NCI-H2171 treated with DMSO at 0.1 percent for 48 hours (cell line): ENCODE measurements around the gene TXNRD1.
"Not testable (repeated sequence)": the region's sequence is repeated elsewhere in the genome, so short reads cannot be mapped to it uniquely, and the experiment has no call there.

ENCODE experiments used
- DNase-seq: peaks from one replicate; lab custom pipeline; 2025; lab: John Stamatoyannopoulos, UW

TXNRD1 gene

DNA sequence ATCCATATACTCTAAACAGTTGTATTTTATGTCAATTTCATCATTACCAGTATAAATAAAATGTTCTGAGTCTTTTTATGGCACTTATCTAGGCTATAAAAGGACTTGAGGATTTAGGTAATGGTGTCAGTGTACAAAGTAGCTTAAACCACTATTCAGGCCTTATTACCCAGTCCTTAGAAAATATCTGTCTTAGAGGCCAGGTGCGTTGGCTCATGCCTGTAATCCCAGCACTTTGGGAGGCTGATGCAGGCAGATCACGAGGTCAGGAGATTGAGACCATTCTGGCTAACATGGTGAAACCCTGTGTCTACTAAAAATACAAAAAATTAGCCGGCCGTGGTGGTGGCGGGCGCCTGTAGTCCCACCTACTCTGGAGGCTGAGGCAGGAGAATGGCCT, 112.7 kb downstream of the TXNRD1 start:
- not testable (repeated sequence) for DNase-seq

DNA sequence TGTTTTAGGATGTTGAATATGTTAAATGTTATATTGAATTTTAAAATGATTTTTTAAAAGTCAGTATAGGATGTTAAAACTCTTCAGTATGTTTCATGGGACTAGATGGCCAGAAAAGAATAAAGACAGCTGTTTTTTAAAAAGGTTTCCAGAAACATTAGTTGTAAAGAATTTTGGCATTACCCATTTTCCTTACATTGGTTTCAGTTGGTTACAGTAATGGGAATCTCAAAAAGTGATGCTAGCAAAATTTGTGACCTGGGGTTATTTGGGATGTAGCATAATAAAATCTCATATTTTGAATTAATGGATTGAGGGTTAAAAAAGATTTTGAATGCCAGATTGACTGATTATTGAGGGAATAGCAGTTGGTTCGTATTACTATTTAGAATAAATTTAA, 113.2 kb downstream of the TXNRD1 start:
- no peak for DNase-seq

DNA sequence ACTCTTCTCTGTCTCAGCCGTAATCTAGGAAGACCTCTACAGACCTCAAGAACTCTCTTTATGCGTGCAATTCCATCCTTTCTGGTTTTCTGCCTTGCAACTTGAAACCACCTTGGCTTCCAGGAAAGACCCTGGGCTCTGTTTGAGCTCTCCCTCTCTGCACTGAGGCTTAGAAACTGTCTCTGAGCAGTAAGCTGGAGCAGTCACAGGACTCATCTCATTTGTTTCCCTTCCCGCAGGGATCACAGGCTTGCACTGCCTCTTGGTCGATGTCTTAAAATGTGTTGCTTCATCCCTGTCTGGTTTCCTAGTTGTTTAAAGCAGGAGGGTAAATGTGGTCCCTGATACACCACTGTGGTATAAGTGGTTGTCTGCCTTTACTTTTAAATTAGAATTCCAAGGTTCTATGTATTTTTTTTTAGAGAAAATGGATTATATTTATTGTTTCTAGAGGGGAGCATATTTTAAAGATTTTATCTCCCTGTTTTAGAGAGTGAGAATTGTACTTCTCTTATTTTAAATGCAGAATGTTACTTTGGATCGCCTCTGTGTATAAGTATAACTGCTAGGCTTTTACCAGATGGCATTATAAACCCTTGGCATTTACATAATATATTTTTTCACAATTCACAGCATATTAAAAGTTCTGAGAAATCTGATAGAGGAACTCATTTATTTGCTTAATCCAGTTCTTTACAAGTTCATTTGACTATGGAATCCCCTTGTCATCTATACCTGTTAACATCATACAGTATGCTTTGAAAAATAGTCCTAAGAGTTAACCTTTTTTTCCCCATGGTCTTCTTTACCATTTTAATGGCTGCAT, 114.3 kb downstream of the TXNRD1 start:
- DNase-seq = no peak

DNA sequence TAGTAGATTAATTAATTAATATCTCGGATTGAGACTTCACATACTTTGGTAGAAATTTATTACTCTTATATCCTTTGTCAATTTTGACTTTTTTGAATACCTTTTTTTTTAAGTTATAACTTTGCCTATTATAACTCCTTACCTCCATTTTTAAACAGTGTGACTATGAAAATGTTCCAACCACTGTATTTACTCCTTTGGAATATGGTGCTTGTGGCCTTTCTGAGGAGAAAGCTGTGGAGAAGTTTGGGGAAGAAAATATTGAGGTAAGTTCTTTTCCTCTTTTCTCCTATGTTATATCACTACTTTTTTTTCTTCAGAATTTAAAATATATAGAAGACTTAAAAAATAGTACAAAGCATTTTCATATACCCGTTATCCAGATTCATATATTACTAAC, 115.8 kb downstream of the TXNRD1 start:
- no peak for DNase-seq

DNA sequence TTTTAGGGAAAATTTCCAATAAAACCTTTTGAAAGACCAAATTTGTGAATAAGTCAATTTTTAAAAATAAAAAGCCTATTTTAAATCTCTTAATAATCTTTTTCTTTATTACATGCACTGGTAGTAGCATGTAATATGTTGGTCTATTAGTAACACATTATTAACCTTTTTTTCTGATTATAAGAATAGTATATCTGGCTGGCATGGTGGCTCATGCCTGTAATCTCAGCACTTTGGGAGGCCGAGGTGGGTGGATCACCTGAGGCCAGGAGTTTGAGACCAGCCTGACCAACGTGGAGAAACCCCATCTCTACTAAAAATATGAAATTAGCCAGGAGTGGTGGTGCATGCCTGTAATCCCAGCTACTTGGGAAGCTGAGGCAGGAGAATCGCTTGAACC, 116.7 kb downstream of the TXNRD1 start:
- not testable (repeated sequence) for DNase-seq

DNA sequence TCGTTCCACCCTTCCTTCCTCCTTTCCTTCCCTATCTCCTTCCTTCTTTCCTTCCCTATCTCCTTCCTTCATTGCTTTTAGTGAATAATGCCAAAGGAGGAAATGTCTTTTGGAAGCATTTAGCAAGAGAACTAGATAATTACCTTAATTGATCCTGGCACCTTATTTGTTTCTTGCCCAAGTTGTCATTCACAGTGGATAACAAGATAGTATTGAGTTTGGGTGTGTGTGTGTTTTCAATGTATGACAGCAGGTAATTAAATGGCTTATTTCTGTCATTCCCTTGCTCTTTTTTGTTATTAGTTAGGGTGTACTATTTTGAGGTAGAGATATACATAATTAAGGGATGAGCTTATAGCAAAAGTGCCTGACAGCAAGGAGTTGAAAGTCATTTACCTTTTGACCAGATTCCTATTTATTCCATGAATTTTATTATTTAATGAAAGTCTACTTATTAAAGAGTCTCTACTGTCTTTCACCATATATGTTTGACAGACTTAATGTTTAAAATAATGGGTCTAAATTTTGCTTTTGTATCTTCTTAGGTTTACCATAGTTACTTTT, 118.2 kb downstream of the TXNRD1 start:
- DNase-seq = no peak

DNA sequence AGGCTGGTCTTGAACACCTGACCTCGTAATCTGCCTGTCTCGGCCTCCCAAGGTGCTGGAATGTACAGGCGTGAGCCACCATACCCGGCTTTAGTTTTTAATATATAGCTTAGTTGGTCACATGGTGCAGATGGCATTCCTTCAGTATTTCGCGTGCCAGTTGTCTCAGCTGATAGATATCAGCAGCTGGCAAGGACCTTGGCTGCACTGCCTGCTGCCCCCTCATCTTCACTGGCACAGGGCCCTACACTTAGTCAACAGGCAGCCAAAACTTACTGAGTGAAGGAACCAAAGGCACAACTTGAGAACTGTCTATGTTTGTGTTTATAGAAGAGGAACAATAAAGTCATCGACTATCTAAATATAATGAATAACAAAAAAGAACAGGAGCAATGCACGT, 119.0 kb downstream of the TXNRD1 start:
- DNase-seq = no peak

DNA sequence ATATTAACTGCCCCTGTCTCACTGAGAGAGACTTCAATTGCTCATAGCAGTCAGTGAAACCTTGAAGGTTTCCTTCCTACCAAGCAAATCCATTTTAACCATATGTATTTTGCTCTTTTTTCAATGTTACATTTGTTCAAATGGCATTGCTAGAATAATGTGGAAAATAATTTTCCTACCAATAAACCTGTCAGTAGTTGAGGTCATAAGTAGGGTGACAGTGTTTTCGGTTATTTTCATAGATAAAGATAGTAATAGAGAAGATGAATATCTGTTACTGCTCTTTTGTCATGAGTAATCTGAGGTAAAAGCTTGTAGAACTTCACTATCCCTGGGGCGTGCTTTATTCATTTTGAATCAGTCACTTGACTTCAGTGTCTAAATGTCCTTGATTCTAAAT, 120.5 kb downstream of the TXNRD1 start:
- no peak for DNase-seq

DNA sequence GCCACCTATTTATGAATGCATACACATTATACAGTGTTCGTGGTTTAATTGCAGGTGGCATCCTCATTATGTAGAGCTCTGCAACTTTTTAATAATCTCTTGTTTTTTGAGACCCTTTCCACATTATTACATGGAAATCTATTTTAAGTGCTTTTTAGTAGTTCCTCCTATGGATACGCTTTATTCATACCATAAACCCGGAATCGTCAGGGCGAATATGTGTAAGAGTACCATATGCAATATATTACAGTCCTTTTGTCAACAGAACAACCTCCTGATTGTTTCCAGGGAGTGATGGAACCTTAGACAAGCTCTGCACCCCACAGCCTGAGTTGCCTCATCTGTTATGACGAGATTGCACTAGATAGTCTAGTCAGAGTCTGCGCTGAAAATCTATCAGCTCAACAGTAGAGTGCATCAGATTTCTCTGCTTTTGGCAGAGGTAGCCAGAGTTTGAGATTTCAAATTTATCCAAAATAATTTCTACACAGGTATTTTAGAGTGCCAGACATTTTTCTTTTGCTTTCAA, 121.5 kb downstream of the TXNRD1 start:
- no peak for DNase-seq

DNA sequence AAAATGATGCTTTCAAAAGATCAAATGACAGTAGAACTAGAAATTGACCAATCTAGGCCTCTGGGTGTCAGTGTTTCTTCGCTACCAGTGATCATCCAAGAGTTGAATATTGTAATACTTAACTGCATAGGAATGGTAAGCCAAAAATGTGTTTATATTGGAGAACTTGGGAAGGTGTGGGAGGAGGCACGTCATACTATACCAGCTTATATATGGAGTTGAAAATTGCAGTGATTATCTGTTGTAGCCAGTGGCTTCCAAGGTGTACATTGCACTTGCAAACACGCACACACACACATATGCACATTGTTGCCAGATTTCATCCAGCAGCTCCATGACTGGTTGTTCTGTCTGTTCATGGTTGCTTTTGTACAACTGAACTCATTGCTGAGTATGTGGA, 124.1 kb downstream of the TXNRD1 start:
- peak; percentile 14 for DNase-seq

DNA sequence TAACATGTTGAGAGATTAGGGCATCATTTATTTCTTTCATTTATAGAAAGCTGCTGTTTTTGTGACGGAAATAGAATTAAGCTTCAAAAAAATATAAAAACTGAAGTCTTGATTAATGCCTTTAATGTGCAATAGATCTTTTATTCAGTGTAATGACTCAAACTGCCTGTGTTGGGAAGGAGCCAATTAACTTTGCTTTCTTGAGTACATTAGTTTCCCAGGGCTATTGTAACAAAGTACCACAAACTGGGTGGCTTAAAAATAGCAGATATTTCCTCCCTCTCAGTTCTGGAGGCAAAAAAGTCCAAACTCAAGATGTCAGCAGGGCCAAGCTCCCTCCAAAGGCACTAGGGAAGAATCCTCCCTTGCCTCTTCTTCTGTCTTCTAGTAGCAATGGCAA, 124.6 kb downstream of the TXNRD1 start:
- DNase-seq = no peak

DNA sequence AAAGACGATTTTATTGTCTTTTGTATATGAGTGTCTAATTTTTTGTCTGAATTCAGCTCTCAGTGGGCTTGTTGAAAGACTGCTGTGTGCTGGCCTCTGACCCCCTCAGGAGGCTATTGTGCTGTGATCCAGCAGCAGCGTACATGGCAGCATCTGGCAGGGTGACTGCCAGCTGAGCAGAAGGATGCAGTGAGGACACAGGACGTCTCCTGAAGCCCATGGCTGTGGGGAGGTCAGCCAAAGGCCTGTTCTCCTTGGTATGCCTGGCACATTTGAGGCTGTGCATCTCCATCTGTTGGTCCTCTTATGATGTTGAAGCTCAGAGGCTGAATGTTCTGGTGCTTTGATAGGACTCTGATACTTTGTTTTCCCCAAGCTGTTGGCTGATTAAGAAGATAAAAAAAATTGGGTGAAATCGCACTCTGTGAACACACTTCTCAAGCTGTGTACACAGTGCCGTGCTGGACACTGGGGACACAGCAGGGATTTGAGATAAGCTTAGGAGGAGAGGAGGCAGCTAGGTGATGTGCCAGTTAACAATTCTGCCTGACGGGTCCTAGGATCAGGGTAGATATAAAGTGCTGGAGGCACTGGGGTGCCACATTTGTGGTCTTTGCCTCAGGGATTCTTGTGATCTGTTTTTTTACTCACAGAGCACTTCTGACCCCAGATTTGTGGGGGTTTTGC, 125.5 kb downstream of the TXNRD1 start:
- DNase-seq = no peak

DNA sequence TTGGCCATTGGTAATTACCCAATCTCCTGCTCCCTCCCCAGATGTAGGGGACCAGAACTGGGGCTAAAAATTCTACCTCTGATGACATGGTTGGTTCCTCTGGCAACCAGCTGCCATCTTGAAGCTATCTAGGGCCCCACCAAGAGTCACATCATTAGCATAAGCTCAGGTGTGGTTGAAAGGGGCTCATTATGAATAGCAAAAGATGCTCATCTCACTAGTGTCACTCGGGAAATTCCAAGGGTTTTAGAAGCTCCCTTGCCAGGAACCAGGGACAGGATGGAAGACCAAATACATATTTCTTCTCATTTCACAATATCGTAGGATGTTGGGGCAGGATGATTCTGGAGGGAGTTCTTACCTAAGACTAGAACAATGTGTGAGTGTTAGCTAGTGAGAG, 126.6 kb downstream of the TXNRD1 start:
- no peak for DNase-seq

DNA sequence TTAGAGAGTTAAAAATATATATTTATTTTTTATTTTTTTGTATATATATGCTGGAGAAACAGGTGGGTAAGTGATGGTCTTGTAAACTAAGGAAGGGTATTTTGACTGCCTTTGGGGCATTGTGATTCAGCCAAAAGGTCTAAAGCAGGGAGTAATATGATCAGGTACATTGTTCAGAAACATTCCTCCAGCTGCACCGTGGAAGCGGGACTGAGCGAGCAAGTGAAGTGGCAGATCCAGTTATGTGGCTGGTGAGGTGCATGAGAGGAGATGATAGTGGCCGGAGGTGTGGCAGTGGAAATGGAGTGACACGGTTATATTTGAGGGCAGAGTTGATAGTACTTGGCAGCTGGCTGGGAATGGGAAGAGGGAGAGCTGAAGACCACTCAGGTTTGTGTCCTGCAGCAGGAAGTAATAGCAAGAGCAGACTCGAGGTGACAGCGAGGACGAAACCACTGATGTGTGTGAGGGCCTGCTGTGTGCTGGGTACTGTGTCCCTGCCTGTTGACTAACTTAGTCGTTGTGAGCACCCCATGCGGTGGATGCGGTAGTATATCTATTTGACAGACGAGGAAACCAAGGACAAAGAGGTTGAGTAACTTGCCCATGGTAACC, 127.2 kb downstream of the TXNRD1 start:
- DNase-seq = no peak

DNA sequence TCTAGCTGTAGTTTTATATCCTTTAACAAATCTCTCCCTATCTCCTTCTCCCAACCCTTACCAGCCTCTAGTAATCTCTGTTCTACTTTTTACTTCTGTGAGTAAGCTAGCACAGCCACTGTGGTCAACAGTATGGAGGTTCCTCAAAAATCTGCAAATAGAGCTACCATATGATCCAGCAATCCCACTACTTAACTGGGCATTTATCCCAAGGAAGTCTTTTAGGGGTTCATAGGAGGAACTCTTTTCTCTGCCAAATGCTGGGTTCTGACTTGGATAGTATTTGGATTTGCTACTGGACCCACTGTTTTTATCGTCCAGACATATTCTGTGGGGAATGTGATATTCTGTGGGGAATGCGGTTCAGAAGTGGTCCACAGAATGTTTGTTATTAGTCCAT, 129.1 kb downstream of the TXNRD1 start:
- DNase-seq = no peak

DNA sequence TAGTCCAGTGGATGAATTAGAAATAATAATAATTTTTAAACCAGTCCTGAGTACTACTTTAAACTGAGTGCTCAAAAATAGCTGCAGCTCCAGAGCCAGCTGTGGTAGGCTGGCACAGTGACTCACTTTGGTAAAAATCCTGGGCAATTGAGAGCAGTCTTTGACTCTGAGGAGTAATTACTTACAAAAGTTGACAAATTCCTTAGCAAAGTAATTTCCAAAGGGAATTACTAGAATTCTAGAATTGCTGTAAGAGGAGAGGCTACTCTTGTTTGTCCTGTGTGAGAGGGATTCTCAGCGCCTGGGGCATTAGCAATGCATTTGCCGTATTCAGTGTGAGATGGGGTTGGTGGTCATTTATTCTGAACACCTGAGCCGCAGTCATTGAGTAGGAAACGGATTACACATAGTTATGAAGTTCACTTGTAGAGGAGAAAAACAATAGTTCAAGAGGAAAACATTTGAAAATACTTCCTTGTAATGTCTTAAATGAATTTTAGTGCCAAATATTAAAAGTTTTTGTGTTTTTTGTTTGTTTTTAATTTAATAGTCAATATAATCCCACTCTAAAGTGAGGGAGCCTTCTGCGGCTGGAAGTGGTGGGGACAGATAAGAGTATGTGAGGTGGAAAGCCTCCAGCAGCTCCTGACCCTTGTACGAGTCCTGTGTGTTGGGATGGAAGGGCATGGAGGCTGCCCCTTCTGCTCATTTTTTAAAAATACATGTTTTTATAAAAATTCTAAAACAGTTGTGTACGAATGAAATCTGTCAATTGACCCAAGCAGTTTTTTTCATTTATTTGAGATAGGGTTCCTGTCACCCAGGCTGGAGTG, 129.9 kb downstream of the TXNRD1 start:
- DNase-seq = no peak

DNA sequence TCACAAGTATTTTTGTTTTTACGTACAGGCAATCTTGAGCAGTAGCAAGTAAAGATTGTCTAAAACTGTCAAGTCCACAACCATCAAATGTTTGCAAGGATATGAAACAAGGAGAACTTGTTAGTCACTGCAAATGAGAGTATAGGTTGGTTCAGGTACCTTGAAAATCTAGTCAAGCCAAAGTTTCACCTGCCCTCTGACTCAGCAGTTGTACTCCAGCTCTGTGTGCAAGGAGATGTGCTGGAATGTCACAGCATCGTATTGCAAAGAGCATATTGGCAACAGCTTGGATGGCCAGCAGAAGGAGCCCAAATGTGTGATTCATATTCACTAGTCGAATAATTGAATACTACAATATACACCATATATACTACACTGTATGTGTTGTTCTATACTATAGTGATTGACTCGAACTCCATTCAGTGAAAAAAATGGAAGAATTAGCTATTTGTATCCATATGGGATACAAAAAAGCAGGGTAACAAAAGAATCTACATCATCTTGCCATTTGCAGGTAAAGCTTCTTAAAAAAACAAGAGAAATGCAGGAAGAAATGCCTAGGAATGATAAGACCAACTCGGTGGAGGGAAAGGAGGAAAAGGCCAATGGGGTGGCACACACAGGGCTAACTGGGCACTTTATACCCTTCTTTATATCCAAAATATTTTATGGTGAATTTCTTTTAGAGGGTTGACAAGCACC, 131.9 kb downstream of the TXNRD1 start:
- no peak for DNase-seq

DNA sequence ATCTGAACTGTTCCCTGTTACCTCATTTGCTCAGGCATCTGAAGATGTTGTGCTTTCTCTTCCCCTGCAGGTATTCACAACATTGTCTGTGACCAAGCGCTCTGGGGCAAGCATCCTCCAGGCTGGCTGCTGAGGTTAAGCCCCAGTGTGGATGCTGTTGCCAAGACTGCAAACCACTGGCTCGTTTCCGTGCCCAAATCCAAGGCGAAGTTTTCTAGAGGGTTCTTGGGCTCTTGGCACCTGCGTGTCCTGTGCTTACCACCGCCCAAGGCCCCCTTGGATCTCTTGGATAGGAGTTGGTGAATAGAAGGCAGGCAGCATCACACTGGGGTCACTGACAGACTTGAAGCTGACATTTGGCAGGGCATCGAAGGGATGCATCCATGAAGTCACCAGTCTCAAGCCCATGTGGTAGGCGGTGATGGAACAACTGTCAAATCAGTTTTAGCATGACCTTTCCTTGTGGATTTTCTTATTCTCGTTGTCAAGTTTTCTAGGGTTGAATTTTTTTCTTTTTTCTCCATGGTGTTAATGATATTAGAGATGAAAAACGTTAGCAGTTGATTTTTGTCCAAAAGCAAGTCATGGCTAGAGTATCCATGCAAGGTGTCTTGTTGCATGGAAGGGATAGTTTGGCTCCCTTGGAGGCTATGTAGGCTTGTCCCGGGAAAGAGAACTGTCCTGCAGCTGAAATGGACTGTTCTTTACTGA, 132.9 kb downstream of the TXNRD1 start:
- no peak for DNase-seq

DNA sequence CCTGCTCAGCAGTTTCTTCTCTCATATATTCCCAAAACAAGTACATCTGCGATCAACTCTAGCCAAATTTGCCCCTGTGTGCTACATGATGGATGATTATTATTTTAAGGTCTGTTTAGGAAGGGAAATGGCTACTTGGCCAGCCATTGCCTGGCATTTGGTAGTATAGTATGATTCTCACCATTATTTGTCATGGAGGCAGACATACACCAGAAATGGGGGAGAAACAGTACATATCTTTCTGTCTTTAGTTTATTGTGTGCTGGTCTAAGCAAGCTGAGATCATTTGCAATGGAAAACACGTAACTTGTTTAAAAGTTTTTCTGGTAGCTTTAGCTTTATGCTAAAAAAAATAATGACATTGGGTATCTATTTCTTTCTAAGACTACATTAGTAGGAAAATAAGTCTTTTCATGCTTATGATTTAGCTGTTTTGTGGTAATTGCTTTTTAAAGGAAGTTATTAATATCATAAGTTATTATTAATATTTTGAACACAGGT, 133.5 kb downstream of the TXNRD1 start:
- DNase-seq = no peak
